GM12878 (cell line): ENCODE measurements around the gene HYCC2. TPM values are rescaled to one million over a fixed set of nuclear protein-coding genes. Genes with fewer than 3 reads are reported as not detected.

Experiments used
- ATAC-seq: fragments of 200-7000 bp; cut with Tn5 transposase; 3 replicates; pipeline ENCODE4 v1.9.1; 2020; ENCODE audit warnings: mild to moderate bottlenecking, moderate library complexity
- BruUV-seq: library from RNA; stranded (reverse); fragments of 400-500 nt; replicated peaks from 2 replicates; lab custom pipeline; 2021; lab: Mats Ljungman, UMichigan
- CTCF ChIA-PET: fragments of 300-600 bp; sonication (Branson Sonifier 250); formaldehyde crosslinking; extraction: SDS; loops from one replicate; lab custom pipeline; 2021; ENCODE audit warnings: inconsistent platforms; lab: Yijun Ruan, JAX
- POLR2A ChIA-PET: fragments of 350-600 bp; formaldehyde crosslinking; extraction: SDS; loops from one replicate; lab custom pipeline; 2021; ENCODE audit warnings: inconsistent platforms; lab: Charles Lee
- RAD21 ChIA-PET: fragments of 300-600 bp; sonication (Branson Sonifier 250); formaldehyde crosslinking; loops from one replicate; lab custom pipeline; 2023; ENCODE audit warnings: antibody characterized with exemption; ENCODE audit not compliant: unreplicated experiment; lab: Charles Lee
- SMC1A ChIA-PET: fragments of 300-600 bp; sonication (Branson Sonifier 250); formaldehyde crosslinking; loops from one replicate; lab custom pipeline; 2023; ENCODE audit not compliant: unreplicated experiment, uncharacterized antibody; lab: Charles Lee
- DNase-seq: peaks from one replicate; pipeline ENCODE4 v3.0.0-alpha.2; 2011; ENCODE audit warnings: low read depth, low spot score
- FAIRE-seq: peaks from 3 replicates; lab custom pipeline; 2011; peaks lifted over from hg19 to GRCh38; lab: Jason Lieb, UNC
- H2AFZ ChIP-seq: 2 replicates; pipeline ENCODE4 v1.6.0; 2011; ENCODE audit warnings: low read depth, low read length, control low read depth; ENCODE audit not compliant: control insufficient read depth
- H3K27ac ChIP-seq: 2 replicates; pipeline ENCODE4 v1.5.1; 2011; ENCODE audit warnings: control low read depth; ENCODE audit not compliant: control insufficient read depth, insufficient read depth
- H3K27me3 ChIP-seq, 2 experiments: replicated peaks in 1 of 2; 2 replicates each; pipeline versions ENCODE4 v1.6.0 to v1.6.1; 2011; ENCODE audit warnings: low read length in 1 of 2; ENCODE audit not compliant: control insufficient read depth in 2 of 2, insufficient read depth in 2 of 2
- H3K36me3 ChIP-seq, 2 experiments: 2 replicates each; pipeline ENCODE4 v1.5.1; 2011; ENCODE audit warnings: low read length in 1 of 2; ENCODE audit not compliant: control insufficient read depth in 2 of 2, insufficient read depth in 2 of 2
- H3K4me1 ChIP-seq: 2 replicates; pipeline ENCODE4 v1.6.1; 2011; ENCODE audit warnings: mild to moderate bottlenecking, low read length, moderate library complexity, mixed read lengths; ENCODE audit not compliant: control insufficient read depth, insufficient read depth
- H3K4me2 ChIP-seq: 2 replicates; pipeline ENCODE4 v1.6.0; 2011; ENCODE audit warnings: control low read depth; ENCODE audit not compliant: control insufficient read depth, insufficient read depth
- H3K4me3 ChIP-seq: fragments of 200-600 bp; sonication (generic); 2 replicates; pipeline ENCODE4 v1.5.1; 2016
- H3K79me2 ChIP-seq: 2 replicates; pipeline ENCODE4 v1.6.0; 2011; ENCODE audit warnings: low read length; ENCODE audit not compliant: control insufficient read depth, insufficient read depth
- H3K9ac ChIP-seq: 2 replicates; pipeline ENCODE4 v1.8.0; 2011; ENCODE audit warnings: low read length, control low read depth, mixed read lengths; ENCODE audit not compliant: control insufficient read depth, insufficient read depth
- H3K9me3 ChIP-seq: replicated peaks from 3 replicates; pipeline ENCODE4 v1.5.1; 2011; ENCODE audit warnings: mild to moderate bottlenecking, low read length; ENCODE audit not compliant: control insufficient read depth, insufficient read depth
- H4K20me1 ChIP-seq: 2 replicates; pipeline ENCODE4 v1.6.0; 2011; ENCODE audit not compliant: control insufficient read depth, insufficient read depth
- ESRRA ChIP-seq: IDR thresholded peaks from 2 replicates; pipeline ENCODE4 v1.6.1; 2012; ENCODE audit warnings: mild to moderate bottlenecking, low read length, improper control_type of control experiment
- HDAC2 ChIP-seq: fragments of 200-600 bp; sonication (generic); IDR thresholded peaks from 2 replicates; pipeline ENCODE4 v1.6.1; 2017
- JUNB ChIP-seq: IDR thresholded peaks from 2 replicates; pipeline ENCODE4 v1.6.1; 2016; ENCODE audit warnings: antibody characterized with exemption, mild to moderate bottlenecking
- MEF2A ChIP-seq: IDR thresholded peaks from 2 replicates; pipeline ENCODE4 v1.6.1; 2011; ENCODE audit warnings: low read depth, mild to moderate bottlenecking, low read length, moderate library complexity; ENCODE audit not compliant: insufficient read depth
- MYB ChIP-seq: fragments of 150-350 bp; IDR thresholded peaks from 2 replicates; pipeline ENCODE4 v1.6.1; 2014; ENCODE audit warnings: mild to moderate bottlenecking, low read depth, low read length, borderline replicate concordance
- NR2F1 ChIP-seq: fragments of 450-650 bp; conservative IDR thresholded peaks from 2 replicates; pipeline ENCODE4 v1.6.1; 2017; ENCODE audit warnings: mild to moderate bottlenecking
- POLR2AphosphoS2 ChIP-seq: IDR thresholded peaks from 2 replicates; pipeline ENCODE4 v1.6.1; 2011; ENCODE audit warnings: low read depth, mild to moderate bottlenecking, low read length, improper control_type of control experiment, moderate library complexity
- RFX5 ChIP-seq: IDR thresholded peaks from 2 replicates; pipeline ENCODE4 v1.6.1; 2011; ENCODE audit warnings: low read depth, low read length, improper control_type of control experiment
- SMAD1 ChIP-seq: fragments of 450-650 bp; IDR thresholded peaks from 2 replicates; pipeline ENCODE4 v1.6.1; 2018; ENCODE audit warnings: mild to moderate bottlenecking, low read depth; ENCODE audit not compliant: partially characterized antibody
- SMARCA5 ChIP-seq: fragments of 450-650 bp; IDR thresholded peaks from 2 replicates; pipeline ENCODE4 v1.6.1; 2017; ENCODE audit warnings: mild to moderate bottlenecking
- SREBF2 ChIP-seq: IDR thresholded peaks from 2 replicates; pipeline ENCODE4 v1.6.1; 2012; ENCODE audit warnings: mild to moderate bottlenecking, low read length
- WGBS: methylation state at CpG from one replicate; pipeline ENCODE4 v1.1.6; 2016; ENCODE audit warnings: low lambda C conversion rate; ENCODE audit not compliant: insufficient replicate concordance, insufficient coverage; ENCODE audit errors: missing lambda C conversion rate; 5-methylcytosine and 5-hydroxymethylcytosine counted together
- in situ Hi-C: fragments of 300-500 bp; cut with MboI; formaldehyde crosslinking; loops from 9 replicates; pipeline ENCODE4 v1.14.3; 2018; ENCODE audit warnings: mixed read lengths
- intact Hi-C: fragments of 100-400 bp; cut with micrococcal nuclease; formaldehyde crosslinking; loops from one replicate; pipeline ENCODE4 v1.14.2; 2022; ENCODE audit not compliant: unreplicated experiment
- polyA plus RNA-seq, 11 experiments: library from polyadenylated mRNA; depleted of rRNA in 4 of 11; unstranded in 6 of 11; stranded (reverse) in 5 of 11; fragments of >200 nt; fragmentation: Nextera tagmentation in 4 of 11; fragmentation: Illumina TruSeq in 1 of 11; extraction: Ambion mirVana in 4 of 11; extraction: Trizol in 1 of 11; gene quantifications; 1 replicate in 1 of 11; 2 replicates in 10 of 11; pipeline versions ENCODE4 v1.2.1 to v1.2.3, GENCODE V29; 2011 to 2016; ENCODE audit warnings: inconsistent platforms in 2 of 11, missing spikeins in 2 of 11, low read depth in 1 of 11
- total RNA-seq, 4 experiments: library from RNA; depleted of rRNA in 3 of 4; stranded (reverse); fragments of >200 nt in 3 of 4; fragmentation: Illumina TruSeq in 1 of 4; extraction: Trizol in 1 of 4; gene quantifications; 2 replicates each; pipeline versions ENCODE4 v1.2.1 to v1.2.3, GENCODE V29; 2013 to 2021
- TF ChIP-seq, protein P1 (sequence below): IDR thresholded peaks from 2 replicates; pipeline ENCODE4 v1.6.1; 2012; ENCODE audit warnings: mild to moderate bottlenecking, low read depth, low read length
- TF ChIP-seq, protein P2 (sequence below): fragments of 450-650 bp; IDR thresholded peaks from 2 replicates; pipeline ENCODE4 v1.6.1; 2017; ENCODE audit warnings: mild to moderate bottlenecking, low read depth, inconsistent platforms; ENCODE audit not compliant: poor library complexity, severe bottlenecking
- TF ChIP-seq, protein P3 (sequence below): IDR thresholded peaks from 2 replicates; pipeline ENCODE4 v1.6.1; 2011; ENCODE audit warnings: mild to moderate bottlenecking, low read depth, low read length, moderate library complexity; ENCODE audit not compliant: insufficient replicate concordance
- TF ChIP-seq, protein P4 (sequence below): IDR thresholded peaks from 2 replicates; pipeline ENCODE4 v1.6.1; 2011; ENCODE audit warnings: low read depth, mild to moderate bottlenecking, low read length, moderate library complexity, borderline replicate concordance; ENCODE audit errors: extremely low read depth
- TF ChIP-seq, protein P5 (sequence below): IDR thresholded peaks from 2 replicates; pipeline ENCODE4 v1.6.1; 2012; ENCODE audit warnings: low read depth, low read length, improper control_type of control experiment

Gene HYCC2
- total and polyA plus RNA-seq, 10 of the 15 experiments (the other 5 are each of a cell fraction or from before 2014, with no cell fraction given): 3.4 to 17.4 (median 8.0) TPM

DNA sequence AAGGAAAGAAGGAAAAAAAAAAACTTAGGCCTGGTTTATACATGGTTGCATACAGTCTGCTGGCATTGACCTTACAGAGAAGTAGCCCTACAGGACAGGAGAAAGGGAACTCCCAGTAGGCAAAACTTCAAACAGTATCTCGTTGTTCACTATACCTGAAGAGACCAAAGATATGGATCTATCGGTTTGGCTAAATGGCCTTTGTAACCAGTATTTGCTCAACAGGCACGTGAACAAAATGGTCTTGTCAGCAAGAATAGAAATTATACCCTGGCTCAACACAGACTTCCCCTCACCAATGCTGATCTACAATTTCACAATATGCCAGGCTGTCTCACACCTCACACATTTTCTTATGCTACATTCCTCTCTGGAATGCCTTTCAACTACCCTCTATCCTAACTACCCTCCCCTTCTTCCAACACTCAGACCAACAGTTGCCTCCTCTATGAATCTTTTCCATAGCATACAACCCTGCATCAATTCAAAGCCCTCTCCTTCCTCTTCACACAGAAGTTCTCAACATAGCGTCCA, 13.7 kb downstream of the HYCC2 start:
- ATAC-seq (no peak), FAIRE-seq (no peak), DNase-seq (no peak)
- SMC1A ChIA-PET: interaction anchor here (0.7 to 1.0 kb wide), 2 partner anchors 128 to 157 kb away, joined by 3 read pairs; no protein-coding TSS in a partner anchor
- no peaks in the 10 kb centered on the region for H4K20me1 ChIP-seq
- peaks cover 17% of the 10 kb centered on the region for H3K79me2 ChIP-seq
- CTCF ChIA-PET: interaction anchor here (3.0 kb wide), 1 partner anchor 11 kb away, joined by 20 read pairs; no protein-coding TSS in a partner anchor
- no peaks in the 10 kb centered on the region for H3K4me1 ChIP-seq
- no TSS peak for BruUV-seq
- no peaks in the 10 kb centered on the region for H3K27me3 ChIP-seq
- H2AFZ ChIP-seq: no peak overlapping the region
- POLR2A ChIA-PET: interaction anchor here (1.5 kb wide), 1 partner anchor 11 kb away, joined by 3 read pairs; no protein-coding TSS in a partner anchor
- H3K27ac ChIP-seq: no peak overlapping the region
- 85% methylated on average over 4 of the region's 4 CpGs for WGBS
- in situ Hi-C loops: no loop called here
- H3K36me3 ChIP-seq: peaks cover 0 to 6% of the 10 kb centered on the region in 2 experiments; a peak in 3 of 4 replicates
- no peak overlapping the region for H3K9ac ChIP-seq
- intact Hi-C loops: no loop called here
- RAD21 ChIA-PET: interaction anchor here (2.1 kb wide), 1 partner anchor 11 kb away, joined by 6 read pairs; no protein-coding TSS in a partner anchor
- H3K4me2 ChIP-seq: no peak overlapping the region
- no peaks in the 10 kb centered on the region for H3K9me3 ChIP-seq
- H3K4me3 ChIP-seq: no peak overlapping the region
- TF ChIP-seq POLR2AphosphoS2 (no peak), MEF2A (no peak), SREBF2 (no peak), JUNB (no peak), SMARCA5 (no peak), SMAD1 (no peak), HDAC2 (no peak), NR2F1 (no peak), MYB (no peak), RFX5 (no peak), ESRRA (no peak)
- TF ChIP-seq, protein P1, sequence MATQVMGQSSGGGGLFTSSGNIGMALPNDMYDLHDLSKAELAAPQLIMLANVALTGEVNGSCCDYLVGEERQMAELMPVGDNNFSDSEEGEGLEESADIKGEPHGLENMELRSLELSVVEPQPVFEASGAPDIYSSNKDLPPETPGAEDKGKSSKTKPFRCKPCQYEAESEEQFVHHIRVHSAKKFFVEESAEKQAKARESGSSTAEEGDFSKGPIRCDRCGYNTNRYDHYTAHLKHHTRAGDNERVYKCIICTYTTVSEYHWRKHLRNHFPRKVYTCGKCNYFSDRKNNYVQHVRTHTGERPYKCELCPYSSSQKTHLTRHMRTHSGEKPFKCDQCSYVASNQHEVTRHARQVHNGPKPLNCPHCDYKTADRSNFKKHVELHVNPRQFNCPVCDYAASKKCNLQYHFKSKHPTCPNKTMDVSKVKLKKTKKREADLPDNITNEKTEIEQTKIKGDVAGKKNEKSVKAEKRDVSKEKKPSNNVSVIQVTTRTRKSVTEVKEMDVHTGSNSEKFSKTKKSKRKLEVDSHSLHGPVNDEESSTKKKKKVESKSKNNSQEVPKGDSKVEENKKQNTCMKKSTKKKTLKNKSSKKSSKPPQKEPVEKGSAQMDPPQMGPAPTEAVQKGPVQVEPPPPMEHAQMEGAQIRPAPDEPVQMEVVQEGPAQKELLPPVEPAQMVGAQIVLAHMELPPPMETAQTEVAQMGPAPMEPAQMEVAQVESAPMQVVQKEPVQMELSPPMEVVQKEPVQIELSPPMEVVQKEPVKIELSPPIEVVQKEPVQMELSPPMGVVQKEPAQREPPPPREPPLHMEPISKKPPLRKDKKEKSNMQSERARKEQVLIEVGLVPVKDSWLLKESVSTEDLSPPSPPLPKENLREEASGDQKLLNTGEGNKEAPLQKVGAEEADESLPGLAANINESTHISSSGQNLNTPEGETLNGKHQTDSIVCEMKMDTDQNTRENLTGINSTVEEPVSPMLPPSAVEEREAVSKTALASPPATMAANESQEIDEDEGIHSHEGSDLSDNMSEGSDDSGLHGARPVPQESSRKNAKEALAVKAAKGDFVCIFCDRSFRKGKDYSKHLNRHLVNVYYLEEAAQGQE: no peak
- TF ChIP-seq, protein P2, sequence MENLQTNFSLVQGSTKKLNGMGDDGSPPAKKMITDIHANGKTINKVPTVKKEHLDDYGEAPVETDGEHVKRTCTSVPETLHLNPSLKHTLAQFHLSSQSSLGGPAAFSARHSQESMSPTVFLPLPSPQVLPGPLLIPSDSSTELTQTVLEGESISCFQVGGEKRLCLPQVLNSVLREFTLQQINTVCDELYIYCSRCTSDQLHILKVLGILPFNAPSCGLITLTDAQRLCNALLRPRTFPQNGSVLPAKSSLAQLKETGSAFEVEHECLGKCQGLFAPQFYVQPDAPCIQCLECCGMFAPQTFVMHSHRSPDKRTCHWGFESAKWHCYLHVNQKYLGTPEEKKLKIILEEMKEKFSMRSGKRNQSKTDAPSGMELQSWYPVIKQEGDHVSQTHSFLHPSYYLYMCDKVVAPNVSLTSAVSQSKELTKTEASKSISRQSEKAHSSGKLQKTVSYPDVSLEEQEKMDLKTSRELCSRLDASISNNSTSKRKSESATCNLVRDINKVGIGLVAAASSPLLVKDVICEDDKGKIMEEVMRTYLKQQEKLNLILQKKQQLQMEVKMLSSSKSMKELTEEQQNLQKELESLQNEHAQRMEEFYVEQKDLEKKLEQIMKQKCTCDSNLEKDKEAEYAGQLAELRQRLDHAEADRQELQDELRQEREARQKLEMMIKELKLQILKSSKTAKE: no peak
- TF ChIP-seq, protein P3, sequence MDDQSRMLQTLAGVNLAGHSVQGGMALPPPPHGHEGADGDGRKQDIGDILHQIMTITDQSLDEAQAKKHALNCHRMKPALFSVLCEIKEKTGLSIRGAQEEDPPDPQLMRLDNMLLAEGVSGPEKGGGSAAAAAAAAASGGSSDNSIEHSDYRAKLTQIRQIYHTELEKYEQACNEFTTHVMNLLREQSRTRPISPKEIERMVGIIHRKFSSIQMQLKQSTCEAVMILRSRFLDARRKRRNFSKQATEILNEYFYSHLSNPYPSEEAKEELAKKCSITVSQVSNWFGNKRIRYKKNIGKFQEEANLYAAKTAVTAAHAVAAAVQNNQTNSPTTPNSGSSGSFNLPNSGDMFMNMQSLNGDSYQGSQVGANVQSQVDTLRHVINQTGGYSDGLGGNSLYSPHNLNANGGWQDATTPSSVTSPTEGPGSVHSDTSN: no peak
- TF ChIP-seq, protein P4, sequence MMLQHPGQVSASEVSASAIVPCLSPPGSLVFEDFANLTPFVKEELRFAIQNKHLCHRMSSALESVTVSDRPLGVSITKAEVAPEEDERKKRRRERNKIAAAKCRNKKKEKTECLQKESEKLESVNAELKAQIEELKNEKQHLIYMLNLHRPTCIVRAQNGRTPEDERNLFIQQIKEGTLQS: no peak
- TF ChIP-seq, protein P5, sequence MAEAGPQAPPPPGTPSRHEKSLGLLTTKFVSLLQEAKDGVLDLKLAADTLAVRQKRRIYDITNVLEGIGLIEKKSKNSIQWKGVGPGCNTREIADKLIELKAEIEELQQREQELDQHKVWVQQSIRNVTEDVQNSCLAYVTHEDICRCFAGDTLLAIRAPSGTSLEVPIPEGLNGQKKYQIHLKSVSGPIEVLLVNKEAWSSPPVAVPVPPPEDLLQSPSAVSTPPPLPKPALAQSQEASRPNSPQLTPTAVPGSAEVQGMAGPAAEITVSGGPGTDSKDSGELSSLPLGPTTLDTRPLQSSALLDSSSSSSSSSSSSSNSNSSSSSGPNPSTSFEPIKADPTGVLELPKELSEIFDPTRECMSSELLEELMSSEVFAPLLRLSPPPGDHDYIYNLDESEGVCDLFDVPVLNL: no peak
